Renal cortical epithelial cell (primary cell): ENCODE measurements around the gene ANP32E. TPM values are rescaled to one million over a fixed set of nuclear protein-coding genes. Genes with fewer than 3 reads are reported as not detected.

Experiments
- DNase-seq: peaks from one replicate; pipeline ENCODE4 v3.0.0-alpha.2; 2011; ENCODE audit warnings: low read depth
- total RNA-seq: library from RNA; depleted of rRNA; stranded (reverse); fragments of >200 nt; gene quantifications from 2 replicates; pipeline ENCODE4 v1.2.3, GENCODE V29; 2014

Gene ANP32E
- 23.6 and 28.3 TPM in 2 replicates for total RNA-seq

- peak; percentile 100 for DNase-seq
Observed at GRCh38 chr1:150235852-150236613, at the start of gene ANP32E. Gene ANP32E (minus strand): TSS chr1:150236112. CDS start chr1:150235786, 326 bp downstream.

GRCh38 chr1:150283260-150283659, 47.3 kb upstream of the ANP32E start:
- no peak for DNase-seq

GRCh38 chr1:150282558-150282958, 46.6 kb upstream of the ANP32E start:
- DNase-seq: no peak

- DNase-seq: peak; percentile 98
Observed at GRCh38 chr1:150281758-150282557, 46.0 kb upstream of the ANP32E start, which contains the start of gene CIART. Gene CIART (plus strand): TSS chr1:150282554. CDS start chr1:150283268, 714 bp downstream.

GRCh38 chr1:150281221-150281757, 45.4 kb upstream of the ANP32E start:
- DNase-seq: peak; percentile 61

GRCh38 chr1:150280138-150280707, 44.3 kb upstream of the ANP32E start:
- DNase-seq: no peak

GRCh38 chr1:150273311-150273710, 37.4 kb upstream of the ANP32E start:
- no peak for DNase-seq

GRCh38 chr1:150271291-150271959, 35.5 kb upstream of the ANP32E start:
- peak; percentile 65 for DNase-seq

GRCh38 chr1:150269451-150269850, 33.5 kb upstream of the ANP32E start:
- no peak for DNase-seq

GRCh38 chr1:150268705-150269403, 32.9 kb upstream of the ANP32E start, which contains the start of gene APH1A:
Gene APH1A (minus strand): TSS chr1:150269016. CDS start chr1:150268810, 206 bp downstream.
- peak; percentile 91 for DNase-seq

GRCh38 chr1:150268340-150268704, 32.4 kb upstream of the ANP32E start:
- peak; percentile 34 for DNase-seq

- no peak for DNase-seq
Observed at GRCh38 chr1:150267896-150268295, 32.0 kb upstream of the ANP32E start.

- DNase-seq: no peak
Observed at GRCh38 chr1:150263549-150263948, 27.6 kb upstream of the ANP32E start.

- peak; percentile 43 for DNase-seq
Observed at GRCh38 chr1:150262388-150263320, 26.7 kb upstream of the ANP32E start.

- DNase-seq: no peak
Observed at GRCh38 chr1:150261367-150261766, 25.5 kb upstream of the ANP32E start.

GRCh38 chr1:150259758-150260669, 24.1 kb upstream of the ANP32E start:
- DNase-seq: peak; percentile 43

GRCh38 chr1:150259217-150259616, 23.3 kb upstream of the ANP32E start:
- no peak for DNase-seq
